T-helper 17 cell (primary cell): ENCODE measurements around the gene MRPS11. TPM values are rescaled to one million over a fixed set of nuclear protein-coding genes. Genes with fewer than 3 reads are reported as not detected.

Source experiments
- ATAC-seq: fragments of 150-1000 bp; cut with Tn5 transposase; 2 replicates; pipeline ENCODE4 v1.10.0; 2021; ENCODE audit warnings: mild to moderate bottlenecking, moderate library complexity
- DNase-seq, 3 donors: peaks; one replicate each; pipeline versions ENCODE4 v3.0.0 to v3.0.0-alpha.2; 2020 to 2021
- H3K9me3 ChIP-seq: one replicate; pipeline ENCODE4 v1.7.0; 2013; ENCODE audit warnings: low read length, mild to moderate bottlenecking; ENCODE audit not compliant: control insufficient read depth, poor library complexity, severe bottlenecking
- H3K27ac Mint-ChIP-seq: one replicate; pipeline ENCODE4 v1.8.0; 2022; ENCODE audit warnings: mild to moderate bottlenecking, moderate library complexity, mixed read lengths
- H3K27me3 Mint-ChIP-seq: one replicate; pipeline ENCODE4 v1.8.0; 2022; ENCODE audit warnings: mixed read lengths
- H3K36me3 Mint-ChIP-seq: one replicate; pipeline ENCODE4 v1.8.0; 2022; ENCODE audit warnings: low read depth, mixed read lengths
- H3K4me1 Mint-ChIP-seq: one replicate; pipeline ENCODE4 v1.8.0; 2022; ENCODE audit warnings: mild to moderate bottlenecking, mixed read lengths
- H3K4me3 Mint-ChIP-seq: one replicate; pipeline ENCODE4 v1.8.0; 2022; ENCODE audit warnings: mild to moderate bottlenecking, moderate library complexity, mixed read lengths
- total RNA-seq, 4 donors: library from RNA in 2 of 4; stranded (reverse) in 2 of 4; gene quantifications; one replicate each; pipeline ENCODE4 v1.2.3 and lab custom pipeline; 2022 to 2026

The MRPS11 gene
- total RNA-seq, 2 donors from 2014 or later = 18.6 to 19.3 TPM

DNA sequence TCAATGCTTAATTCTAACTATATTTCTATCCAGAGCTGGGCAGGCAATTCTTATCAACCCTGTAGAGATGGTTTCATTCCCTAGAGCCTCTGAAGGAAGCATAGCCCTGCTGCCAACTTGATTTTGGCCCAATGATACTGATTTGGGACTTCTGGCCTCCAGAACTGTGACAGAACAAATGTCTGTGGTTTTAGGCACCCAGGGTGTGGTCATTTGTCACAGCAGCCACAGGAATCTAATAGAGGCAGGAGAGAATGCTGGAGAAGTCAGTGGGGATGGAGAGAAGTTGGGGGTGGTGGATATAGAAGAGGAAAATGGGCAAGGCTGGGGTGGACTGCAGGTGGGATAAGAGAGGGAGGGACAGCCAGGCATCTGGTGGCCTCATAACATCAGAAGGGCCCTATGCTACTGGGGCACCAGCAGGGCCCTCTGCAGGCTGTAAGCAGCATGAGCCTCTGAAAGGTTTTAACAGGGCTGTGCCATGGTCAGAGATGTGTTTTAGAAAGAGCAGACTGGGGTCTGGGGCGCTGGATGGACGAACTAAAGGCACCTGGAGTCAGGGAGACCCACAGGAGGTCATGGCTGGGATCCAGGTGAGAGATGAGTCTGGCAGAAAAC, 19.8 kb downstream of the MRPS11 start:
- H3K36me3 Mint-ChIP-seq = no peaks in the 10 kb centered on the region
- peaks cover 12% of the 10 kb centered on the region for H3K4me1 Mint-ChIP-seq
- DNase-seq = no peak
- no peak overlapping the region for H3K4me3 Mint-ChIP-seq
- no peak overlapping the region for H3K27ac Mint-ChIP-seq
- ATAC-seq = no peak
- no peaks in the 10 kb centered on the region for H3K27me3 Mint-ChIP-seq
- H3K9me3 ChIP-seq = no peaks in the 10 kb centered on the region

DNA sequence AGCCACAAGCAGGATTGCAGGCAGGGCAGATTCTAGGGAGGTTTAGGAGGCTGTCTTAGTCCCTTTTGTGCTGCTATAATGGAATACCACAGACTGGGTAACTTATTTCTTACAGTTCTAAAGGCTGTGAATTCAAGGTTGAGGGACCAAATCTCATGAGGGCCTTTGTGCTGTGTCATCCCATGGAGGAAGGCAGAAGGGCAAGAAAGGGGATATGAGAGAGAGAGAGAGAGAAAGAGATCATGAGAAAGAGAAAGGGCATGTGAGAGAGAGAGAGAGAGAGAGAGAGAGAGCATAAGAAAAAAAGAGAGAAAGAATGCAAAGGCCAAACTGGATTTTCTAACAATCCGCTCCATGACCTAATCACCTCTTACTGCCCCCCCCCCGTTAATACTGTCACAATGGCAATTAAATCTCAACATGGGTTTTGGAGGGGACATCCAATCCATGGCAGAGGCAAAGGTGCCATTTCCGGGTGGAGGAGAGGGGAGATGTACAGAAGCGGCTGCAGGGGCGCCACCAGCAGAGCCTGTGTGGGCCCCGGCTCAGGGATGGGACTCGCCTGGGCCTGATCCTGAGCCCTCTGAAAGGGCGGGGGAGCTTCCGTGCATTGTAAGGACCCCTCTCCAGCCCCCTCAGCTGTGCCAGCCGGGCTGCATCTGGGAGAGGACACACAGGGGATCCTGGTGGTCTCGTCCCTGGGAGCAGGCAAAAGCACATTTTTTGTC, 20.5 kb downstream of the MRPS11 start:
- H3K27me3 Mint-ChIP-seq = no peaks in the 10 kb centered on the region
- H3K4me1 Mint-ChIP-seq = peaks cover 11% of the 10 kb centered on the region
- H3K27ac Mint-ChIP-seq = no peak overlapping the region
- no peaks in the 10 kb centered on the region for H3K9me3 ChIP-seq
- ATAC-seq (no peak), DNase-seq (no peak)
- no peak overlapping the region for H3K4me3 Mint-ChIP-seq
- no peaks in the 10 kb centered on the region for H3K36me3 Mint-ChIP-seq

DNA sequence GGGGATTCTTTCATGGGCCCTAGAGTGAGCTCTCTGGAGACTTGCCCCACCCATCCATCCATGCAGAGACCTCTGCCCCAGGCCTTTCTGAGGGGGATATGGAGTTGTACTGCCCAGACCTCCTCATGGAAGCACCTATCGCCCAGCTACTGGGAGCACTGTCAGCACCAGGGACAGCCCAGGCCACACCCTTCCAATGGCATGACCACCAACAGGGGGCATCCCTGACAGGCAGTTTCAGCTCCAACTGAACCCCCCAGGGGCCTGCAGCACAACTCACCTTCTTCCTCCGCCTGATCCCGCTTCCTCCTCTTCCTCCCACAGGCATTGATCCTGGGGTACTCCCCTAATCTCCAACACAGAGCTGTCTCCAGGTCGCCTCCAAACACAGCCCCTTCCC, 21.8 kb downstream of the MRPS11 start:
- Mint-ChIP-seq H3K4me3 (no peak overlapping the region), H3K27me3 (no peaks in the 10 kb centered on the region), H3K27ac (no peak overlapping the region), H3K4me1 (peaks cover 9% of the 10 kb centered on the region), H3K36me3 (no peaks in the 10 kb centered on the region)
- ATAC-seq (no peak), DNase-seq (no peak)
- no peaks in the 10 kb centered on the region for H3K9me3 ChIP-seq

DNA sequence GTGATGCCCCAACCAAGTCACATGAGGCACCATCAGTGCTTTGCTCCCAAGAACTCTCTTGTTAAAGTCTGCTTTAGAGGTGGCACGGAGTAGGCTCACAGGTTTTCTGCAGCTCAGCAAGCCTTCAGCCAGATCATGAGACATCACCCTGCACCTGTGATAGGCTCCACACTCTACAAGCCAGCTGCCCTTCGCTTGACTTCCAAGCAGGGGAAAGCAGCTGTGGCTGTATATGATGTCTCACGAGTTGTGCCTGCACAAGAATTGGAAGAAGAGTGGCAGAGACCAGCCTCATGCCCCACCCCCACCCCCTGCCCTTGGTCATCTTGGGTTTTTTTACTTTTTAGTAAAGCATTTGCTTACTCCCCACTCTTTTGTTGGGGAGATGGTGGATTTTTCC, 22.5 kb downstream of the MRPS11 start:
- H3K27me3 Mint-ChIP-seq = no peaks in the 10 kb centered on the region
- H3K27ac Mint-ChIP-seq = no peak overlapping the region
- ATAC-seq (no peak), DNase-seq (no peak)
- H3K4me1 Mint-ChIP-seq = peaks cover 9% of the 10 kb centered on the region
- H3K36me3 Mint-ChIP-seq = no peaks in the 10 kb centered on the region
- no peaks in the 10 kb centered on the region for H3K9me3 ChIP-seq
- no peak overlapping the region for H3K4me3 Mint-ChIP-seq

DNA sequence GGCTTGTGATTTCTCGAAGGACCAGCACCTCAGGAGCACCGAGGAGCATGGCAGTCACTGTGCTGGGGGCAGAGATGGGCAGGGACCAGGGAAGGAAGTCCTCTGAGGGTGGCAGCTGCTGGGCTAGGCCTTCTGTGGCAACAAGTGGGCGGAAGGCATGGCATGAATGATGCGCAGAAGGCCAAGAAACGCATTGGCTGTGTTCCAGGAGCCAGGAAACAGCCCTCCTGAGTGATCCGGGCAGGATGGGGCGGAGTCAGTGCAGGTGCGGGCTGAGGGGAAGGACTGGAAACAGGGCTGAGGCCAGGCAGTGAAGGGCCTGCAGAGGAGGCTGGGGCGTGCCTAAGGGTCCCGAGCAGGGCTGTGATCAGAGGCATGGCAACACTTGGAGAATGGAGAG, 23.6 kb downstream of the MRPS11 start:
- Mint-ChIP-seq H3K4me3 (no peak overlapping the region), H3K27me3 (no peaks in the 10 kb centered on the region), H3K4me1 (peaks cover 9% of the 10 kb centered on the region), H3K36me3 (no peaks in the 10 kb centered on the region), H3K27ac (no peak overlapping the region)
- ATAC-seq = no peak
- DNase-seq = no peak
- no peaks in the 10 kb centered on the region for H3K9me3 ChIP-seq

DNA sequence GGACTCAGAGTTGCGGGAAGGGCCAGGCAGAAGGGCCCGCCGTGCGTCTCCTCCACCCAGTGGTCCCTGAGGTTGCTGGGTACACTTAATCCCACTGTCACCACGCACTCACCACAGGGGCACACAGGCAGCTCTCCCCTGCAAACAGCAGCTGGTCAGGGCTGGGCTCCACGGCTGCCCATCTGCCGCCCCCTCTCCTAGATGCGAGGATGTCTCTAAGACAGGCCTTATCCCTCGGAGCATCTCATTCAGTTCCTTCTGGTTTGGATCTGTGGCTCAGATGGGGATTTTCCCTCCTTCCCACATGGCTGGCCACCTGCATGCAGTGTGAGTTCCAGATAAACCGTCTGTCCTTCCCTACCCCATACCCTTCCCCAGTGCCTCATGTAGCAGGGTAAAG, 26.3 kb downstream of the MRPS11 start:
- Mint-ChIP-seq H3K4me3 (no peak overlapping the region), H3K27me3 (no peaks in the 10 kb centered on the region), H3K4me1 (peaks cover 5% of the 10 kb centered on the region), H3K27ac (no peak overlapping the region), H3K36me3 (peaks cover 3% of the 10 kb centered on the region)
- no peaks in the 10 kb centered on the region for H3K9me3 ChIP-seq
- DNase-seq (no peak), ATAC-seq (no peak)

DNA sequence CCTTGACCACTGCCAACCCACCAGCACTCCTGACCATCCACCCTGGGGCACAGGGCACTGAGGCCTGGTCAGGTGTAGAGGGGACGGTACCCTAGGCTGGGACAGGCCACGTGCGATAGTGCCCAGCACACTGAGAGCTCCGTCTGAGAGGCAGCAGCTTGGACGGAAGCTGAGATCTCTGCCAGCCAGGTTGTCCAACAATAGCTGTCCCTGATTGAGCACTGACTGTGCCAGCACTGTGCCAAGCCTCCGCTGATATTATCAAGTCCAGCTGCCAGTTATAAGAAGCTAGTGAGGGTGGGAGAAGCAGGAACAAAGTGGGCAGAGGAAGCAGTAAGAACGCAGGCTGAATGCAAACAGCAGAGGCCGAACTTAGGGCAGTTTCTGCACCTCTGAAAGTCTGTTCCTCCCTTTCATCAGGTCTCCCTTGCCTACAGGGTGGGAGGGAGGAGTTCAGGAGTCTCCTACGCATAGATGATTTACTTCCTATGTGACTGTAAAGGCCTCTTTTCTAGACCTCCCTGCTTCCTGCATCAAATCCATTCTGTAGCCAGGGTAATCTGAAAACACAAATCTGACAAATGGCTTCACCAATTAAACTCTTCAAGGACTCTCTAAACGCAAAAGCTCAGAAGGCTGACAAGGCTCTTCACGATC, 29.7 kb downstream of the MRPS11 start:
- Mint-ChIP-seq H3K27ac (no peak overlapping the region), H3K36me3 (peaks cover 3% of the 10 kb centered on the region), H3K4me1 (peaks cover 3% of the 10 kb centered on the region), H3K4me3 (no peak overlapping the region), H3K27me3 (no peaks in the 10 kb centered on the region)
- H3K9me3 ChIP-seq = no peaks in the 10 kb centered on the region
- ATAC-seq (no peak), DNase-seq (no peak)

DNA sequence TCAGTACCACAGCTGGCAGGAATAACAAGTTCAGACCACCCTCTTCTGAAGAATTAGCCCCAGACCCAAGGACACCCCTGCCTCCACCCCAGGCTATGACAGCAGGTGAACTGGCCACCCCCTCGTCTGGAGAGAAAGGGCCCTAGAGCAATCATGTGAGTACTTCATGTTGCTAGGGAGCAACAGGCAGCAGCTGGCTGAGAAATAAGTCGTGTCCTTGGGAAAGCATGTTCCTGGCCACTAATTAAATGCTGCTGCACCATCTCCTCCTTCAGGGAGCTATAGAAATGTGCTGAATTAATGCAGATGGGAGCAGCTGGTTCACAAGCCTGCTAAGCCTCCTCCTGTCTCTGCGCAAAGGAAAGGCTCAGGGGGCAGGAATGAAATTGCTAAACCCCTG, 31.5 kb downstream of the MRPS11 start:
- no peaks in the 10 kb centered on the region for H3K9me3 ChIP-seq
- H3K27me3 Mint-ChIP-seq = no peaks in the 10 kb centered on the region
- peaks cover 3% of the 10 kb centered on the region for H3K36me3 Mint-ChIP-seq
- no peak for ATAC-seq
- no peak for DNase-seq
- peaks cover 3% of the 10 kb centered on the region for H3K4me1 Mint-ChIP-seq
- H3K27ac Mint-ChIP-seq = no peak overlapping the region
- H3K4me3 Mint-ChIP-seq = no peak overlapping the region

DNA sequence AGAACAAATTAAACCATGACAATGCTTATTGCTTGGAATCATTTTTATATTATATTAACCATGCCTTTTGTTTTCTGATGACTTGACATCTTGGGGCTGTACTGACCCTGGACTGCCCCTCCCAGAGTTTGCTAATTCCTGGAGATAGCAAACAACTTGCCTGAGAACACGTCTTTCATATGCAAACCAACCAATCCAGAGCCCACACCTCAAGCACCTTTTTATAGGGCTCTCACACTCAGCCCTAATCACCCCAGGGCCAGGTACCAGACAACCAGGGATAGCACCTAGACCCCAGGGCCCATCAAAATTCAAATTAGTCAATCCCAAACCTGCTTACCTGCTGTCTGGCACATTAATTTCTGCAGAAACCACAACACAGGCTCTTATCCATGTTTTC, 36.9 kb downstream of the MRPS11 start:
- ATAC-seq = no peak
- DNase-seq = no peak
- H3K4me1 Mint-ChIP-seq = no peaks in the 10 kb centered on the region
- no peaks in the 10 kb centered on the region for H3K9me3 ChIP-seq
- peaks cover 16% of the 10 kb centered on the region for H3K36me3 Mint-ChIP-seq
- no peak overlapping the region for H3K4me3 Mint-ChIP-seq
- H3K27ac Mint-ChIP-seq = no peak overlapping the region
- no peaks in the 10 kb centered on the region for H3K27me3 Mint-ChIP-seq

DNA sequence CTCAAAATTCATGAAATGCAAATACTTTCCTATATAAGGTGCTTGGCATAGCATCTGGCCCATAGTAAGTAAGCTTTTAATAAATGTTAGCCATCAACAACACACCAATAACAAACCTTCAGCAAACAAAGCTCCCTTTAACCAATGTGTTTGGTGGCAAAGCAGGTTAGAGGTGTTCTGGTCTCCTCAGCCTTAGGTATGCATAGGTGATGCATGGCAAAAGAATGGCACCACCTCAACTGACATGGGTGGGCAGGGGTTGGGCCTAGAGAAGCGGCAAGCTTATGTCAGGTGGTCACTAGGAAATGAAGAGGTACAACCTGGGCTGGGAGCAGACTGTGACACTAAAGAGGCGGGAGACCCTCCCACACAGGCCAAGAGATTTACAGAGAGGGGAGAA, 38.2 kb downstream of the MRPS11 start:
- Mint-ChIP-seq H3K27me3 (no peaks in the 10 kb centered on the region), H3K4me3 (no peak overlapping the region), H3K36me3 (peaks cover 23% of the 10 kb centered on the region), H3K27ac (no peak overlapping the region), H3K4me1 (no peaks in the 10 kb centered on the region)
- ATAC-seq = no peak
- DNase-seq = no peak
- H3K9me3 ChIP-seq = no peaks in the 10 kb centered on the region

DNA sequence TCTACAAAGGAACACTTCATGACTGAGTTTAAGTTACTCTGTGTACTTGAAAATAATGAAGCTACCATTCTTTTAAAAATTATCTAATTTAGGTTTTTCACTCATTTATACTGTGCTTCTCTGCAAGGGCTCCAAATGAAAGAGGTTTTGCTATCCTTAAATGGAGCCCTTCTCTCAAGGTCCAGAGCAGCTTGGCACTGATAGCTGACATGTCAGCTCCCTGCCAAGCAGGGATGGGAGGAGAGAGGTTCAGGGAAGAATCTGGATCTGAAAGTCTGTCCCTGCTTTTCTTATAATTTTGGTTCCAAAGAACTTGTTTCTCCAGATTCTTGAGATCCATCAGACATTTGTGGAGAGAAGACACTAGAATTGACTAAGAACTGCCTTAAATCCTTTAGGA, 39.1 kb downstream of the MRPS11 start:
- H3K9me3 ChIP-seq = no peaks in the 10 kb centered on the region
- Mint-ChIP-seq H3K4me1 (no peaks in the 10 kb centered on the region), H3K4me3 (no peak overlapping the region), H3K36me3 (peaks cover 30% of the 10 kb centered on the region), H3K27me3 (no peaks in the 10 kb centered on the region), H3K27ac (no peak overlapping the region)
- DNase-seq (no peak), ATAC-seq (no peak)

DNA sequence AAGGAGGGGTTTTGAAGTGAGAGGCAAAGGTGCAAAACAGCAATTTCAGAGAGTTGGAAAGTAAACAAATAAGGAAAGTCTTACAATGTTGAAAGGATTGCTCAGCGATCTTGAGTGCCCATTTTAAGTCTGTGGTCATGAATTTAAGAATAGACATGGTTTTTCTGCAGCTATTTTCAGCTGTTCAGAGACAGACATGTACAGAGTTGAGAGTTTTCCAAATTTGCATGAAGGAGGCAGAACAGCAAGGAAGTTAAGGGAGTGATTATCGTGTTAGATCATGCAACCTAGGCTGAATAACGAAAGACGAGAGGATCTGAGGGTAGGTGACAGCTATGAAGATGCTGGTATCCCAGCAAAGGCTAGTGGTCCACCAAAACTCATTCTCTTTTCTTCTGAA, 41.8 kb downstream of the MRPS11 start:
- ATAC-seq = no peak
- Mint-ChIP-seq H3K4me1 (no peaks in the 10 kb centered on the region), H3K36me3 (peaks cover 31% of the 10 kb centered on the region), H3K27ac (no peak overlapping the region), H3K27me3 (no peaks in the 10 kb centered on the region), H3K4me3 (no peak overlapping the region)
- DNase-seq = no peak
- no peaks in the 10 kb centered on the region for H3K9me3 ChIP-seq

DNA sequence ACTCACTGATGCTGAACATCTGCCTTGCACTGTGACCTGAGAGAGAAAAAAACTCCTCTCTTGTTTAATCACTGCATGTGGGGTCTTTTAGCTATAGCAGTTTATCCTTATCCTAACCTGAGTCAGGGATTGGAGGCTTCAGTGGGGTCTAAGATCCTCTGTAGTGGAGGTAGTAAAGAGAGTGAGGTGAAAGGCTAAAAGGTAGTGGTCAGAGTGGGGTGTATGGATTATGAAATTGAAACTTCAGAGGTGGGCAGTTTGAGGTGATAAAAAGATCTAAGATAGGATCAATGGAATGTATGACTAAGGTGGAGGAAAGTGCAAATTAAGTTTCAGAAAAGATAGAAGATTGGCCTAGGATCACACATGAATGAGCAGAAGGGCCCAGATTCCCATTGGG, 42.5 kb downstream of the MRPS11 start:
- no peaks in the 10 kb centered on the region for H3K27me3 Mint-ChIP-seq
- H3K36me3 Mint-ChIP-seq = peaks cover 30% of the 10 kb centered on the region
- no peaks in the 10 kb centered on the region for H3K9me3 ChIP-seq
- ATAC-seq (no peak), DNase-seq (no peak)
- H3K4me1 Mint-ChIP-seq = no peaks in the 10 kb centered on the region
- no peak overlapping the region for H3K27ac Mint-ChIP-seq
- H3K4me3 Mint-ChIP-seq = no peak overlapping the region

DNA sequence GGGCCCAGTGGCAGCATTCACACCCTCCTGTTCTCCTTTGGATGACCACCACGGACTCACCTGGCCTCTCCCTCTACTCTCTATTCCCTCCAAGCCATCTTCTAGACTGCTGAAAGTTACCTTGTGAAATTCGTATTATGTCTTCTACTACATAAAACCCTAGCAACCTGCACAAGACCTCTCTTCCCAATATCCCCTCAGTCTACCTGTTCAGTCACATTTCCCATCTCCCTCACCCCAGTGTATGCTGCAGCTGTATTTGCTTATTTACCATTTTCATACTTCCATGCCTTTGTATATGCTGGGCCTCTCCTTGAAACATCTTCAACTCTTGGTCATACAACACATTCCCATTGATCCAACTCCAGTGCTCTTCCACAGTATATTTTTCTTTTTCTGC, 43.7 kb downstream of the MRPS11 start:
- no peaks in the 10 kb centered on the region for H3K9me3 ChIP-seq
- Mint-ChIP-seq H3K36me3 (peaks cover 30% of the 10 kb centered on the region), H3K4me3 (no peak overlapping the region), H3K4me1 (no peaks in the 10 kb centered on the region), H3K27me3 (no peaks in the 10 kb centered on the region), H3K27ac (no peak overlapping the region)
- DNase-seq (no peak), ATAC-seq (no peak)
